Tibial nerve (tissue), 4 donors: ENCODE data around the gene GK2. TPM values are rescaled to one million over a fixed set of nuclear protein-coding genes. Genes with fewer than 3 reads are reported as not detected.

Experiments
- DNase-seq, 2 donors: peaks; one replicate each; pipeline ENCODE4 v3.0.0-alpha.2; 2019; ENCODE audit warnings: low spot score in 2 of 2
- H3K27ac ChIP-seq, 4 donors: fragments of 200-600 bp; sonication (generic) in 3 of 4; one replicate each; pipeline ENCODE4 v1.5.1; 2017 to 2019; ENCODE audit warnings: mild to moderate bottlenecking in 1 of 4
- H3K27me3 ChIP-seq, 2 donors: fragments of 200-600 bp; sonication (generic) in 1 of 2; one replicate each; pipeline versions ENCODE4 v1.5.1 to v1.6.0; 2017 to 2019
- H3K36me3 ChIP-seq, 3 donors: fragments of 200-600 bp; sonication (generic); one replicate each; pipeline ENCODE4 v1.5.1; 2018 to 2019
- H3K4me1 ChIP-seq, 4 donors: fragments of 200-600 bp; sonication (generic) in 3 of 4; one replicate each; pipeline ENCODE4 v1.5.1; 2017 to 2019
- H3K4me3 ChIP-seq, 4 donors: fragments of 200-600 bp; sonication (generic) in 3 of 4; one replicate each; pipeline ENCODE4 v1.5.1; 2017 to 2019; ENCODE audit warnings: mild to moderate bottlenecking in 1 of 4, moderate library complexity in 1 of 4
- H3K9me3 ChIP-seq, 4 donors: fragments of 200-600 bp; sonication (generic) in 3 of 4; one replicate each; pipeline ENCODE4 v1.5.1; 2017 to 2019
- EP300 ChIP-seq, 2 donors: sonication (generic); formaldehyde crosslinking; IDR thresholded peaks; one replicate each; pipeline ENCODE4 v1.6.1; 2017; ENCODE audit warnings: antibody characterized with exemption in 2 of 2, mild to moderate bottlenecking in 1 of 2
- POLR2A ChIP-seq, 2 donors: fragments of 450-650 bp; IDR thresholded peaks; one replicate each; pipeline ENCODE4 v1.6.1; 2017; ENCODE audit warnings: antibody characterized with exemption in 2 of 2, mild to moderate bottlenecking in 2 of 2, moderate library complexity in 2 of 2
- WGBS, 2 donors: methylation state at CpG; one replicate each; pipeline ENCODE4 v1.1.5; 2018; 5-methylcytosine and 5-hydroxymethylcytosine counted together
- total RNA-seq, 4 donors: library from RNA; depleted of rRNA; stranded (reverse); fragments of >200 nt; gene quantifications; one replicate each; pipeline ENCODE4 v1.1.0, GENCODE V29; 2016
- TF ChIP-seq, protein P1 (sequence below), 5 experiments: fragments of 200-600 bp in 3 of 5; fragments of 450-650 bp in 2 of 5; sonication (generic) in 3 of 5; IDR thresholded peaks; one replicate each; pipeline ENCODE4 v1.5.1; 2016 to 2019; ENCODE audit warnings: antibody characterized with exemption in 5 of 5, mild to moderate bottlenecking in 3 of 5, moderate library complexity in 2 of 5

Gene GK2
- total RNA-seq, 4 donors from 2014 or later: not detected

DNA sequence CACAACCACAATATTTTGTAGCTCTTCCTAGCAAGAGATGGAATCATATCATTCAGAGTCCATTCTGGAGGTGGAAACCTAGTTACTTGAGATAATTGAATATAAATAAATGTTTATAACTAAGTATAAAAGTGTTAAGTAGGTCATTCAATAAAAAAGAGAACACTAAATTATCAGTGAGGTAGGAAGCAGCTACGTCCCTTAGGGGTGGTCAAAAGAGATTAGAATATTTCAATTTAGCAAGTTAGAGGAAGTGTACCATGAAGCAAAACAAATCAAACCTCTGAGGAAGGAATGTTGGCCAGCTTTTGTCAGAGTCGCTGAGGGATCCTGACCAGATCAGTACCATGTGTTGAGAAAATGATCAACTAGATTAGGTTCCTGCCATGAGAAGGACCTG is 38.0 kb downstream of the GK2 start:
- WGBS, 2 donors: 59 to 71% methylated on average over 2 of the region's 2 CpGs
- no peak overlapping the region for H3K27ac ChIP-seq
- H3K4me1 ChIP-seq: no peaks in the 10 kb centered on the region
- TF ChIP-seq, protein P1, sequence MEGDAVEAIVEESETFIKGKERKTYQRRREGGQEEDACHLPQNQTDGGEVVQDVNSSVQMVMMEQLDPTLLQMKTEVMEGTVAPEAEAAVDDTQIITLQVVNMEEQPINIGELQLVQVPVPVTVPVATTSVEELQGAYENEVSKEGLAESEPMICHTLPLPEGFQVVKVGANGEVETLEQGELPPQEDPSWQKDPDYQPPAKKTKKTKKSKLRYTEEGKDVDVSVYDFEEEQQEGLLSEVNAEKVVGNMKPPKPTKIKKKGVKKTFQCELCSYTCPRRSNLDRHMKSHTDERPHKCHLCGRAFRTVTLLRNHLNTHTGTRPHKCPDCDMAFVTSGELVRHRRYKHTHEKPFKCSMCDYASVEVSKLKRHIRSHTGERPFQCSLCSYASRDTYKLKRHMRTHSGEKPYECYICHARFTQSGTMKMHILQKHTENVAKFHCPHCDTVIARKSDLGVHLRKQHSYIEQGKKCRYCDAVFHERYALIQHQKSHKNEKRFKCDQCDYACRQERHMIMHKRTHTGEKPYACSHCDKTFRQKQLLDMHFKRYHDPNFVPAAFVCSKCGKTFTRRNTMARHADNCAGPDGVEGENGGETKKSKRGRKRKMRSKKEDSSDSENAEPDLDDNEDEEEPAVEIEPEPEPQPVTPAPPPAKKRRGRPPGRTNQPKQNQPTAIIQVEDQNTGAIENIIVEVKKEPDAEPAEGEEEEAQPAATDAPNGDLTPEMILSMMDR (IDR thresholded peaks at IDR 0.05): no peak
- no peak for TF ChIP-seq EP300 (IDR thresholded peaks at IDR 0.05)
- TF ChIP-seq POLR2A (IDR thresholded peaks at IDR 0.05): no peak
- H3K36me3 ChIP-seq: no peaks in the 10 kb centered on the region
- DNase-seq: no peak
- no peaks in the 10 kb centered on the region for H3K27me3 ChIP-seq
- no peaks in the 10 kb centered on the region for H3K9me3 ChIP-seq
- H3K4me3 ChIP-seq: no peak overlapping the region

DNA sequence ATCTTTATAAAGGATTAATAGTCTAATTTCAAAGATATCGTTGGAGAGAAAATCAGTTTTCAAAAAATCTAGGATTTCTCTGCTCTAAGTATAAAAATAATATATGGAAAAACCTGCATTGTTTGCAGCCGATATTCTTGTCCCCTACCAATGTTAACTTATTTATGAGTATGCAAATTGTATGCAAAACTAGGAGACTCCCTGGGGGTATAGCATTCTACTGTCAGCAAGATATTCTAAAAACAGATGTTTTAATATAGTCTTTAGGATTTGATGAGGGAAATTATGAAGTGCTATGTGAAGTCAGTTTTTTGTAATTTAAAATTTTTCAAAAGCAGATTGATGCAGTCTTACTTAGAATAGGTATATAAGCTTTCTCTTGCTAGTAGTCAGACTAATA is 40.9 kb downstream of the GK2 start:
- WGBS, 2 donors: 90% methylated on average over 2 of the region's 2 CpGs
- Histone ChIP-seq H3K36me3 (no peaks in the 10 kb centered on the region), H3K4me1 (no peaks in the 10 kb centered on the region), H3K4me3 (no peak overlapping the region), H3K27ac (no peak overlapping the region), H3K27me3 (no peaks in the 10 kb centered on the region), H3K9me3 (no peaks in the 10 kb centered on the region)
- DNase-seq: no peak
- TF ChIP-seq EP300 (IDR thresholded peaks at IDR 0.05) (no peak), POLR2A (IDR thresholded peaks at IDR 0.05) (no peak)
- TF ChIP-seq, protein P1 (IDR thresholded peaks at IDR 0.05): no peak

DNA sequence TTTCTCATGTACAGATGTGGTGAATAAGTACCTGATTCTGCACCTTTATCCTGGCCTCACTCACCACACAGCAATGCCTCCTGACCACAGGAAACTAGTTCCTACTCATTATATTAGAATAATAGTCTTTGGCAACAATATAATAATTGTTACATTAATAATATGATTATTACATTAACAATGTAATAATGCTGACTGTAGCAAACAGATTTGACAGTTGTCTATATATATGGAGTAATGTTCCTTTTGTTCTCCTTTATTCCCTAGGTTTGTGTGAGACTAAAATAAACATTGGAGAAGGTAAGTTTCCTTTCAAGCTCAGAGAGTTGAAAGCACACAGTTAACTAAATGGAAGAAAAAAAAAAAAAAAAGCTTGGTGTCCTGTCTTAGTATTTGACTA is 41.6 kb downstream of the GK2 start:
- Histone ChIP-seq H3K9me3 (no peaks in the 10 kb centered on the region), H3K27ac (no peak overlapping the region), H3K36me3 (no peaks in the 10 kb centered on the region), H3K4me1 (no peaks in the 10 kb centered on the region), H3K27me3 (no peaks in the 10 kb centered on the region), H3K4me3 (no peak overlapping the region)
- TF ChIP-seq EP300 (IDR thresholded peaks at IDR 0.05) (no peak), POLR2A (IDR thresholded peaks at IDR 0.05) (no peak)
- TF ChIP-seq, protein P1 (IDR thresholded peaks at IDR 0.05): no peak
- no peak for DNase-seq

DNA sequence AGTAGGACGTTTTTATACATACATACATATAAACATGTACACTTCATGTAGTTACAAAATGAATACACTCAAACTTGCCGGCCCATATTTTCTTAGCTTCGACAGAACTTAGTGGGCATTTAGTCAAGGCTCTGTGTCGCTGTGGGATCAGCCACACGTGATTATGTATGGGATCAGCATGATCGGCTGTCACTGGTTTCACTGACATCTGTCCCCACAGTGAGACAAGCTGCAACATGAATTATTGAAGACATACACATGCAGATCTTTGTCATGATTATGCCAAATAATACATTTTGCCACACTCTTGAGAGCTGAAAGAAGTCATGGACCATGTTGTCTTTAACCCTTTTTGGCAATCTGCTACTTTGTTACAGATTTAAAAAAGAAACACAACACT is 44.0 kb downstream of the GK2 start:
- no peak for DNase-seq
- H3K4me3 ChIP-seq: no peak overlapping the region
- H3K36me3 ChIP-seq: no peaks in the 10 kb centered on the region
- H3K4me1 ChIP-seq: peaks cover 0 to 5% (median 0%) of the 10 kb centered on the region in 4 donors
- WGBS, 2 donors: 83 to 85% methylated on average over 6 of the region's 6 CpGs
- no peak overlapping the region for H3K27ac ChIP-seq
- TF ChIP-seq, protein P1 (IDR thresholded peaks at IDR 0.05): no peak
- no peak for TF ChIP-seq POLR2A (IDR thresholded peaks at IDR 0.05)
- no peak for TF ChIP-seq EP300 (IDR thresholded peaks at IDR 0.05)
- no peaks in the 10 kb centered on the region for H3K27me3 ChIP-seq
- H3K9me3 ChIP-seq: no peaks in the 10 kb centered on the region

DNA sequence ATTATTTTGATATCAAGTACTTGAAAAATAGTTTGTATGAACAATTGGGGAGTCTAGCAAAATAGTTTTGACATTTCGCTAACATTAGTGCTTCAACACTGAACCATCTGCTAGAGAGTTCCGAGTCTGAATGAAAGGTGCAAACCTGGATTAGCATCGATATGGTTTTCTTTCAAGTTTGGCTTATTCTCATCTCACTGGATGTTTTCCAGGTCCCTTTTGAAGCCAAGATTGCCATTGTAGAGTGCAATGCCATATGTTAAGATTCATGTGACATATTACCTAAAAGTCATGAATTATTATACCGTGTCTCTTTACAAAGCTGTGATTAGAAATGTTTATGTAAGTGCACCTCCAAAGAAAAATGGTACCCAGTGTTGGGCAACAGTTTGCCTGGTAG is 45.4 kb downstream of the GK2 start:
- no peak for TF ChIP-seq POLR2A (IDR thresholded peaks at IDR 0.05)
- Histone ChIP-seq H3K36me3 (no peaks in the 10 kb centered on the region), H3K4me3 (no peak overlapping the region), H3K27me3 (no peaks in the 10 kb centered on the region), H3K4me1 (peaks cover 0 to 5% (median 0%) of the 10 kb centered on the region in 4 donors), H3K27ac (no peak overlapping the region), H3K9me3 (no peaks in the 10 kb centered on the region)
- WGBS, 2 donors: 94 to 96% methylated on average over 4 of the region's 4 CpGs
- DNase-seq: no peak

DNA sequence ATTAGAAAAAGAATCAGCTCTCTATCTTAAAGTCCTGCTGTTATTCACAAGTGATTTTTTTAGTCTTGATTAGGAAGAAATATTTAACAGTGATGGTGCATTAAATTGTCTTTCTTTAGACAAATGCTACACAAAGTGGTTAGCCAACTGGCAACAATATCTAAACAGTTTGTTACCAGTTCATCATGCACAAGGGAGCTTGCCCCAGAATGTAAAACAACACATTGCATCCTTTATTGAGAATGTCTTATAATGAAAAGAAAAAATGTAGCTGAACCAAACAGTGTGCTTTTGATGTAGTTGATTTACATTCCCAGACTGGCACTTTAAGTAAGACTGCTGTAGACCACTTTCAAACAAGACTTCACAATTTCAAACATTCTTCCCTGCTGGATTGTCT is 48.0 kb downstream of the GK2 start:
- H3K9me3 ChIP-seq: no peaks in the 10 kb centered on the region
- H3K27ac ChIP-seq: no peak overlapping the region
- H3K36me3 ChIP-seq: no peaks in the 10 kb centered on the region
- no peak overlapping the region for H3K4me3 ChIP-seq
- peaks cover 0 to 5% (median 0%) of the 10 kb centered on the region in 4 donors for H3K4me1 ChIP-seq
- DNase-seq: no peak
- no peaks in the 10 kb centered on the region for H3K27me3 ChIP-seq
- TF ChIP-seq POLR2A (IDR thresholded peaks at IDR 0.05): no peak
- TF ChIP-seq, protein P1 (IDR thresholded peaks at IDR 0.05): no peak
- no peak for TF ChIP-seq EP300 (IDR thresholded peaks at IDR 0.05)
